C4-2B (cell line): ENCODE measurements around the gene ZEB2.

Experiments used
- ZFX ChIP-seq: fragments of 450-650 bp; IDR thresholded peaks from 2 replicates; pipeline ENCODE4 v1.6.1; 2017
- TF ChIP-seq, protein P1 (sequence below): fragments of 450-650 bp; conservative IDR thresholded peaks from 2 replicates; pipeline ENCODE4 v1.5.1; 2017; ENCODE audit warnings: mild to moderate bottlenecking

DNA sequence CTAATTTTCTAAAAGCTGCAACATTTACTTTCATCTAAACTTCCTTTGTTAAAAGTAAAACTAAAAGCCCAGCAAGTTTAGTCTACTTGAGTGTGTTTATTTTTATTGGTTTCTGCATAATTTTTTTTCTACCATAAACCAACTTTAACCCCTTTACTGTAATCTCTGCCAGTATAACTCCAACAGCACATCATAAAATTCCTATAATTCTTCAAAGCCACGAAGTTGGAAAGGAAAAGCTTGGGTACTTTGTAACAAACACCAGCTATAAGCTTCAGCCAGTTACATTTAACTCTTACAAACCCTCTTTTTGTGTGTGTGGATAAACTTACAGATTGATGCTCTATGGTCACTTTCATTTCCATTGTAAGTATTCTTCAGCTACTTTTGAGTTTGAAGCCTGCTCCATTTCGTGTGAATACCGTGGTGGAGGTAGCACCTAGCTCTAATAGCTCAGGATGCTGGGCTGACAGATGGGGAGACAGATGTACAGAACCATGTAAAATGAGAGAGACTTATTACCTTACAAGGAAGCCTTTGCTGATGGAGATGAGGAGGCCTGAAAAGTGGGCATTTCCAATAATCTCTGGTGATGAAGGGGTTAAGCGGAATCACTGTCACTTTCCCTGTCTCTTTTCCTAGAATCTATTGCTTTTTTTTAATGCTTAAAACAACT is 42.5 kb downstream of the ZEB2 start:
- TF ChIP-seq, protein P1, sequence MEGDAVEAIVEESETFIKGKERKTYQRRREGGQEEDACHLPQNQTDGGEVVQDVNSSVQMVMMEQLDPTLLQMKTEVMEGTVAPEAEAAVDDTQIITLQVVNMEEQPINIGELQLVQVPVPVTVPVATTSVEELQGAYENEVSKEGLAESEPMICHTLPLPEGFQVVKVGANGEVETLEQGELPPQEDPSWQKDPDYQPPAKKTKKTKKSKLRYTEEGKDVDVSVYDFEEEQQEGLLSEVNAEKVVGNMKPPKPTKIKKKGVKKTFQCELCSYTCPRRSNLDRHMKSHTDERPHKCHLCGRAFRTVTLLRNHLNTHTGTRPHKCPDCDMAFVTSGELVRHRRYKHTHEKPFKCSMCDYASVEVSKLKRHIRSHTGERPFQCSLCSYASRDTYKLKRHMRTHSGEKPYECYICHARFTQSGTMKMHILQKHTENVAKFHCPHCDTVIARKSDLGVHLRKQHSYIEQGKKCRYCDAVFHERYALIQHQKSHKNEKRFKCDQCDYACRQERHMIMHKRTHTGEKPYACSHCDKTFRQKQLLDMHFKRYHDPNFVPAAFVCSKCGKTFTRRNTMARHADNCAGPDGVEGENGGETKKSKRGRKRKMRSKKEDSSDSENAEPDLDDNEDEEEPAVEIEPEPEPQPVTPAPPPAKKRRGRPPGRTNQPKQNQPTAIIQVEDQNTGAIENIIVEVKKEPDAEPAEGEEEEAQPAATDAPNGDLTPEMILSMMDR = no peak
- TF ChIP-seq ZFX = no peak
